SK-N-MC (cell line): ENCODE results near the gene SOS2.

Source experiments
- EZH2 ChIP-seq: fragments of 200-600 bp; sonication (generic); IDR thresholded peaks from one replicate; pipeline ENCODE4 v1.6.1; 2017; ENCODE audit warnings: antibody characterized with exemption
- POLR2AphosphoS5 ChIP-seq: IDR thresholded peaks from 2 replicates; pipeline ENCODE4 v1.6.1; 2012; ENCODE audit warnings: mild to moderate bottlenecking, low read depth, low read length, borderline replicate concordance

- TF ChIP-seq POLR2AphosphoS5 = no peak
- TF ChIP-seq EZH2 = no peak
These were observed 22.9 kb upstream of the SOS2 start for GRCh38 chr14:50254248-50254647.
